Lung (tissue), 12 donors: ENCODE results near the gene PISD. TPM values are rescaled to one million over a fixed set of nuclear protein-coding genes. Genes with fewer than 3 reads are reported as not detected.

ENCODE experiments used
- ATAC-seq: fragments of 200-7000 bp; cut with Tn5 transposase; one replicate; pipeline ENCODE4 v1.9.1; 2020; ENCODE audit warnings: moderate number of reproducible peaks; ENCODE audit not compliant: insufficient read depth, low FRiP score
- DNase-seq, 3 donors: peaks; one replicate each; pipeline ENCODE4 v3.0.0-alpha.2; 2013 to 2017
- H3K27ac ChIP-seq, 2 donors: one replicate each; pipeline ENCODE4 v1.5.1; 2013; ENCODE audit warnings: mild to moderate bottlenecking in 2 of 2, moderate library complexity in 2 of 2, control low read depth in 1 of 2, inconsistent platforms in 1 of 2, low read depth in 1 of 2, low read length in 1 of 2
- H3K27me3 ChIP-seq, 3 donors: one replicate each; pipeline ENCODE4 v1.5.1; 2013; ENCODE audit warnings: low read length in 2 of 3; ENCODE audit not compliant: control insufficient read depth in 3 of 3, insufficient read depth in 3 of 3
- H3K36me3 ChIP-seq, 4 donors: one replicate each; pipeline ENCODE4 v1.5.1; 2013; ENCODE audit warnings: low read length in 4 of 4, mild to moderate bottlenecking in 1 of 4, moderate library complexity in 1 of 4; ENCODE audit not compliant: control insufficient read depth in 4 of 4, insufficient read depth in 4 of 4
- H3K4me1 ChIP-seq, 5 donors: one replicate each; pipeline ENCODE4 v1.5.1; 2013; ENCODE audit warnings: low read length in 5 of 5, mild to moderate bottlenecking in 2 of 5, moderate library complexity in 1 of 5; ENCODE audit not compliant: control insufficient read depth in 5 of 5, insufficient read depth in 5 of 5
- H3K4me3 ChIP-seq: one replicate; pipeline ENCODE4 v1.5.1; 2013; ENCODE audit warnings: mild to moderate bottlenecking, control low read depth, moderate library complexity
- H3K9ac ChIP-seq, 2 donors: one replicate each; pipeline ENCODE4 v1.5.1; 2013; ENCODE audit warnings: low read length in 2 of 2, control low read depth in 1 of 2; ENCODE audit not compliant: insufficient read depth in 1 of 2
- H3K9me3 ChIP-seq, 4 donors: one replicate each; pipeline ENCODE4 v1.5.1; 2013; ENCODE audit warnings: low read length in 3 of 4, mild to moderate bottlenecking in 1 of 4, moderate library complexity in 1 of 4; ENCODE audit not compliant: control insufficient read depth in 4 of 4, insufficient read depth in 3 of 4
- WGBS, 2 donors: extraction: QIAGEN DNeasy Blood & Tissue Kit; methylation state at CpG; one replicate each; pipeline ENCODE4 v1.1.7; 2013; 5-methylcytosine and 5-hydroxymethylcytosine counted together
- polyA plus RNA-seq, 2 donors: library from polyadenylated mRNA; stranded (reverse); fragments of 200-250 nt; gene quantifications; one replicate each; pipeline ENCODE4 v1.2.1, GENCODE V29; 2013
- total RNA-seq, 2 donors: library from RNA; depleted of rRNA in 1 of 2; stranded (reverse); fragments of >200 nt in 1 of 2; gene quantifications; one replicate each; pipeline ENCODE4 v1.2.1, GENCODE V29; 2014 to 2021
- TF ChIP-seq, protein P1 (sequence below): IDR thresholded peaks from 2 replicates; pipeline ENCODE4 v1.5.1; 2012; ENCODE audit warnings: mild to moderate bottlenecking; ENCODE audit errors: control extremely low read depth, extremely low read depth
- donor health status: control.
- donor health status: control.
- donor health status: Bipolar disorder and iron deficiency.
- donor health status: healthy.
- donor health status: DM: yes; HTN: yes; CAD: no.

The PISD gene
- total and polyA plus RNA-seq, 4 donors: 25.7 to 94.6 (median 46.8) TPM

DNA sequence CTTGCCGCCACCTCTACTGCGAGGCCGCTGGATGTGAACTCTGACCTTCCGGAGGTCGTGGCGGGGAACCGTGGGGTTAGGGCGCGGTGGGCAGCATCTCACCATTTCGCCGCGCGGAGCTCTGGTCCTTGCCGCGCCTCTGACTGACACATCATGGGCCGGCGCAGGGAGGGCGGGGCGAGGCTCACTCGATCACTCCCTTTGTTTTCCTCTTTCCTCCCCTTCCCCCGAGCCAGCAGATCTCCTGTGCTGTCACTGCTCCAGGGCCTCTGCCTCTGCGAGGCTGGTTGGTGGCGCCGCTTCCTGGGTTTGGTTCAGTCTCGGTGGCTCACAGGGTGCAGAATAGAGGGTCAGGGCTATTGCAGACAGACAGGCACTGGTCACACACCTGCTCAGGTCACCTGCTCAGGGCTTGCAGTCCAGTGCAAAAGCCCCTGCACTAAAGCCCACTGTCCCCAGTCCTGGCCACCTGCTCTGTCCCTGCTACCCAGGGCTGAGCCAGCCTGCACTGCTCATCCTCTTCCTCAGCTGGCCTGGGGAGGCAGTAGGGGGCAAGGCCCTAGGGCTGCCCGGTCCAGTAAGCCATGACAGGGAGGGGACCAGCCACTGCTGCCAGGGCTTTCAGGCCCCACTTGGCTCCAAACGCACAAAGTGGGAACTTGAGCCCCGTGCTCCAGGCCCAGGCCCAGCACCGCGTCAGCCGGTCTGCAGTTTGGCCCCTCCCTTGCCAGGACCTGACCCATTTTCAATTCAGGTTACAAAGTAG, 36.2 kb downstream of the PISD start:
- TF ChIP-seq, protein P1, sequence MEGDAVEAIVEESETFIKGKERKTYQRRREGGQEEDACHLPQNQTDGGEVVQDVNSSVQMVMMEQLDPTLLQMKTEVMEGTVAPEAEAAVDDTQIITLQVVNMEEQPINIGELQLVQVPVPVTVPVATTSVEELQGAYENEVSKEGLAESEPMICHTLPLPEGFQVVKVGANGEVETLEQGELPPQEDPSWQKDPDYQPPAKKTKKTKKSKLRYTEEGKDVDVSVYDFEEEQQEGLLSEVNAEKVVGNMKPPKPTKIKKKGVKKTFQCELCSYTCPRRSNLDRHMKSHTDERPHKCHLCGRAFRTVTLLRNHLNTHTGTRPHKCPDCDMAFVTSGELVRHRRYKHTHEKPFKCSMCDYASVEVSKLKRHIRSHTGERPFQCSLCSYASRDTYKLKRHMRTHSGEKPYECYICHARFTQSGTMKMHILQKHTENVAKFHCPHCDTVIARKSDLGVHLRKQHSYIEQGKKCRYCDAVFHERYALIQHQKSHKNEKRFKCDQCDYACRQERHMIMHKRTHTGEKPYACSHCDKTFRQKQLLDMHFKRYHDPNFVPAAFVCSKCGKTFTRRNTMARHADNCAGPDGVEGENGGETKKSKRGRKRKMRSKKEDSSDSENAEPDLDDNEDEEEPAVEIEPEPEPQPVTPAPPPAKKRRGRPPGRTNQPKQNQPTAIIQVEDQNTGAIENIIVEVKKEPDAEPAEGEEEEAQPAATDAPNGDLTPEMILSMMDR: no peak
- Histone ChIP-seq H3K9ac (no peak overlapping the region), H3K36me3 (peaks cover 0 to 34% (median 3%) of the 10 kb centered on the region in 4 donors), H3K9me3 (no peaks in the 10 kb centered on the region), H3K27me3 (no peaks in the 10 kb centered on the region), H3K27ac (peak overlapping the region in 1 of 2 donors; percentile 81), H3K4me3 (no peak overlapping the region), H3K4me1 (peaks cover 2 to 37% (median 11%) of the 10 kb centered on the region in 5 donors)
- DNase-seq: peak; percentile 29 to 48 (median 35)
- ATAC-seq: no peak
- 58 to 81% methylated on average over 31 of the region's 31 CpGs for WGBS, 2 donors

DNA sequence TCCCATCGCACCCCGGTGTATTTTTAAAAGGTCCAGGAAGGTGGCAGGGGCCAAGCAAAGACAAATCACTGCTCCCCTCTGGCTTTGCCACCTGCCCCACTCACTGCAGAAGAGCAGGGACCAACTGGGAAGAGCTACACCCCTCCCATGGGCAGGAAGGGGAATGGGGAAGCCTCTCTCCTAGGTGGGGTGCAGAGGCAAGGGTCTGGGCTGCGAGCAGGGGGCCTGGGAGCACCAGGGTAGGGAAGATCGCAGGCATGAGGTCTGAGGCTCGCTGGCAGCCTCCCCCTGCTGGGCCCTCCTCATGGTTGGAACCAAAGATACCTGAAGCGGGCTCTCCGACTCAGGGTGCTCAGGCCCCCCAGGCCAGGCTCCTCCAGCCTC, 36.8 kb downstream of the PISD start:
- Histone ChIP-seq H3K36me3 (peaks cover 0 to 40% (median 3%) of the 10 kb centered on the region in 4 donors), H3K4me3 (no peak overlapping the region), H3K27ac (peak overlapping the region in 1 of 2 donors; percentile 81), H3K4me1 (peaks cover 2 to 37% (median 11%) of the 10 kb centered on the region in 5 donors), H3K9ac (no peak overlapping the region), H3K9me3 (no peaks in the 10 kb centered on the region), H3K27me3 (no peaks in the 10 kb centered on the region)
- no peak for ATAC-seq
- DNase-seq: no peak
- 92% methylated on average over 7 of the region's 7 CpGs for WGBS, 2 donors
- TF ChIP-seq, protein P1: no peak

DNA sequence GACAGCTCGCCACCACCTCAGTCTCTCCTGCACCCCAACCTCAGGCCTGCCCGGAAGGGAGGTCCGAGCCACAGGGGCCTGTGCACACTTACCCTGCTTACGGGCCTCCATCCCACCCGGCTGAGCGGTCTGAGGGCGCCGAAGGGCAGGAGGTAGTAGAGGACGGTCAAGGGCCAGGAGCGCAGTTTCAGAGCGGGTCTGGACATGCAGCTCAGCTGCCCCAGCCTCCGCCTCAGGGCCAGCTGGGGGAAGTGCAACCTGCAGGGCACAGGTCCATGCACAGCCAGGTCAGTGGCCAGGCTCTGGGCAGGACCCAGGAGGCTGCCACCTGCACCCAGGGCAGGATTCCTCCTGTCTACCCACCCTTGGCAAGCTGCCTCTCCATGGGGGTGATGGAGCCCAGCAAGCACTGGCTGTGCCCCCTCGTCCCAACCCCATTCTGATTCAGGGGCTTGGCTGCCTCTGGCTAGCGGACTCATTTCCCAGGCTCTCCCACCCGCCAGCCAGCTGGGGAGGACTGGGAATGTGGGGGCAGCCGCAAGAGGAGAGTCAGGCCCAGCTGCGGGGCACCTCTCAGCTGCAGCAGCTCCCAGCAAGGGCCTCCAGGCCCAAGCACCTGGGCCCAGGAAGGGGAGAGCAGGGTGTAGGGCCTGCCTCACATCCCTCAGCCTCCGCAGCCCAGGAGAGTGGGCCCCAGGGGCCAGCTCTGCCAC, 38.3 kb downstream of the PISD start:
- no peak for DNase-seq
- 96 to 97% methylated on average over 18 of the region's 18 CpGs for WGBS, 2 donors

More for the DNA sequence above, 38.3 kb downstream of the PISD start:
- peaks cover 0 to 55% (median 3%) of the 10 kb centered on the region in 4 donors for H3K36me3 ChIP-seq
- H3K9ac ChIP-seq: no peak overlapping the region
- H3K4me3 ChIP-seq: no peak overlapping the region
- no peaks in the 10 kb centered on the region for H3K9me3 ChIP-seq
- TF ChIP-seq, protein P1: no peak
- no peak for ATAC-seq
- no peak overlapping the region for H3K27ac ChIP-seq
- peaks cover 0 to 27% (median 4%) of the 10 kb centered on the region in 5 donors for H3K4me1 ChIP-seq
- no peaks in the 10 kb centered on the region for H3K27me3 ChIP-seq
